Ovary (tissue), 3 donors: ENCODE data around the gene ZMYND11.

Experiments used
- CTCF ChIP-seq, 3 donors: fragments of 450-650 bp in 2 of 3; fragments of 200-600 bp in 1 of 3; IDR thresholded peaks; one replicate each; pipeline versions ENCODE4 v1.5.1 to v1.8.0; 2016 to 2022; ENCODE audit warnings: antibody characterized with exemption in 3 of 3, mild to moderate bottlenecking in 1 of 3
- POLR2A ChIP-seq: fragments of 450-650 bp; IDR thresholded peaks from one replicate; pipeline ENCODE4 v1.6.1; 2017; ENCODE audit warnings: antibody characterized with exemption, mild to moderate bottlenecking, moderate library complexity
- donor health status: DM: no; HTN: no; CAD: no.

- TF ChIP-seq CTCF (IDR thresholded peaks at IDR 0.05) (no peak), POLR2A (no peak)
These were observed 137.8 kb downstream of the ZMYND11 start for GRCh38 chr10:273088-273487.
